ENCODE results near the gene C11orf24. TPM values are rescaled to one million over a fixed set of nuclear protein-coding genes. Genes with fewer than 3 reads are reported as not detected.

The C11orf24 gene
- total RNA-seq, 1 experiment from 2014 or later, result 52.3 TPM

GRCh38 chr11:68296344-68297051 lies 24.7 kb upstream of the C11orf24 start:
- no TSS peak for BruUV-seq (replicated peaks)
- intact Hi-C loops (cut with micrococcal nuclease; ENCODE audit: unreplicated experiment), result loop anchor here (1.0 to 2.0 kb wide), 2 partner anchors 26 to 39 kb away; partner anchors contain the start of gene C11orf24

GRCh38 chr11:68295940-68296339 lies 24.2 kb upstream of the C11orf24 start:
- POLR2A ChIA-PET (ENCODE audit: low non-redundant PET), result no interaction called here
- no peaks in the 10 kb centered on the region for H3K36me3 ChIP-seq (ENCODE audit: insufficient read depth, low read length, poor library complexity, severe bottlenecking)
- BruUV-seq (replicated peaks), result no TSS peak

More at GRCh38 chr11:68296344-68297051, 24.7 kb upstream of the C11orf24 start:
- H3K27ac ChIP-seq (ENCODE audit: low read depth, low read length, poor library complexity, severe bottlenecking), result no peak overlapping the region
- CTCF ChIA-PET, result interaction anchor here (0.5 to 1.5 kb wide), 3 partner anchors 23 to 88 kb away, joined by 4 to 6 read pairs (median 5); no protein-coding TSS in a partner anchor
- no peaks in the 10 kb centered on the region for H3K4me1 ChIP-seq (ENCODE audit: insufficient read depth, low read length, poor library complexity, severe bottlenecking)
- POLR2A ChIA-PET (ENCODE audit: low non-redundant PET), result no interaction called here
- H3K9me3 ChIP-seq (ENCODE audit: low read depth, low read length, poor library complexity, severe bottlenecking), result no peaks in the 10 kb centered on the region
- H3K27me3 ChIP-seq (replicated peaks; ENCODE audit: insufficient read depth, low read depth, low read length, poor library complexity), result no peaks in the 10 kb centered on the region
- DNase-seq (ENCODE audit: low spot score), result no peak
- TF ChIP-seq CTCF (conservative IDR thresholded peaks at IDR 0.05; ENCODE audit: low read depth, low read length), result no peak
- TF ChIP-seq EZH2 (IDR thresholded peaks at IDR 0.05; ENCODE audit: borderline replicate concordance, low read depth, low read length, poor library complexity, severe bottlenecking), result no peak
- H3K36me3 ChIP-seq (ENCODE audit: insufficient read depth, low read length, poor library complexity, severe bottlenecking), result no peaks in the 10 kb centered on the region
- no peak overlapping the region for H3K4me3 ChIP-seq (ENCODE audit: low read depth, low read length, poor library complexity, severe bottlenecking)

GRCh38 chr11:68295271-68295670 lies 23.5 kb upstream of the C11orf24 start:
- Histone ChIP-seq H3K27ac (ENCODE audit: low read depth, low read length, poor library complexity, severe bottlenecking) (no peak overlapping the region), H3K27me3 (replicated peaks; ENCODE audit: insufficient read depth, low read depth, low read length, poor library complexity) (no peaks in the 10 kb centered on the region), H3K36me3 (ENCODE audit: insufficient read depth, low read length, poor library complexity, severe bottlenecking) (no peaks in the 10 kb centered on the region), H3K4me3 (ENCODE audit: low read depth, low read length, poor library complexity, severe bottlenecking) (no peak overlapping the region), H3K9me3 (ENCODE audit: low read depth, low read length, poor library complexity, severe bottlenecking) (no peaks in the 10 kb centered on the region), H3K4me1 (ENCODE audit: insufficient read depth, low read length, poor library complexity, severe bottlenecking) (no peaks in the 10 kb centered on the region)
- intact Hi-C loops (cut with micrococcal nuclease; ENCODE audit: unreplicated experiment), result no loop called here
- no peak for DNase-seq (ENCODE audit: low spot score)
- ChIA-PET POLR2A (ENCODE audit: low non-redundant PET) (no interaction called here), CTCF (no interaction called here)
- BruUV-seq (replicated peaks), result no TSS peak
- no peak for TF ChIP-seq CTCF (conservative IDR thresholded peaks at IDR 0.05; ENCODE audit: low read depth, low read length)
- TF ChIP-seq EZH2 (IDR thresholded peaks at IDR 0.05; ENCODE audit: borderline replicate concordance, low read depth, low read length, poor library complexity, severe bottlenecking), result no peak

More at GRCh38 chr11:68295940-68296339, 24.2 kb upstream of the C11orf24 start:
- no peaks in the 10 kb centered on the region for H3K9me3 ChIP-seq (ENCODE audit: low read depth, low read length, poor library complexity, severe bottlenecking)
- no peak for TF ChIP-seq EZH2 (IDR thresholded peaks at IDR 0.05; ENCODE audit: borderline replicate concordance, low read depth, low read length, poor library complexity, severe bottlenecking)
- TF ChIP-seq CTCF (conservative IDR thresholded peaks at IDR 0.05; ENCODE audit: low read depth, low read length), result no peak
- intact Hi-C loops (cut with micrococcal nuclease; ENCODE audit: unreplicated experiment), result loop anchor here (2.0 kb wide), 1 partner anchor 25 kb away; the partner anchor contains the start of gene C11orf24
- no peaks in the 10 kb centered on the region for H3K27me3 ChIP-seq (replicated peaks; ENCODE audit: insufficient read depth, low read depth, low read length, poor library complexity)
- H3K27ac ChIP-seq (ENCODE audit: low read depth, low read length, poor library complexity, severe bottlenecking), result no peak overlapping the region
- no peaks in the 10 kb centered on the region for H3K4me1 ChIP-seq (ENCODE audit: insufficient read depth, low read length, poor library complexity, severe bottlenecking)
- no peak for DNase-seq (ENCODE audit: low spot score)
- H3K4me3 ChIP-seq (ENCODE audit: low read depth, low read length, poor library complexity, severe bottlenecking), result no peak overlapping the region
- CTCF ChIA-PET, result interaction anchor here (0.5 to 1.5 kb wide), 2 partner anchors 23 to 87 kb away, joined by 4 to 6 read pairs; no protein-coding TSS in a partner anchor

Measured in A673 (cell line).